HK-2 (cell line): ENCODE measurements around the gene ZG16B.

ENCODE experiments used
- DNase-seq: peaks from one replicate; pipeline ENCODE4 v3.0.0-alpha.2; 2018; ENCODE audit not compliant: unreplicated experiment

Gene ZG16B

GRCh38 chr16:2825049-2825742, 4.9 kb upstream of the ZG16B start:
- DNase-seq: no peak

- no peak for DNase-seq
Observed at GRCh38 chr16:2825906-2826305, 4.2 kb upstream of the ZG16B start.

DNA sequence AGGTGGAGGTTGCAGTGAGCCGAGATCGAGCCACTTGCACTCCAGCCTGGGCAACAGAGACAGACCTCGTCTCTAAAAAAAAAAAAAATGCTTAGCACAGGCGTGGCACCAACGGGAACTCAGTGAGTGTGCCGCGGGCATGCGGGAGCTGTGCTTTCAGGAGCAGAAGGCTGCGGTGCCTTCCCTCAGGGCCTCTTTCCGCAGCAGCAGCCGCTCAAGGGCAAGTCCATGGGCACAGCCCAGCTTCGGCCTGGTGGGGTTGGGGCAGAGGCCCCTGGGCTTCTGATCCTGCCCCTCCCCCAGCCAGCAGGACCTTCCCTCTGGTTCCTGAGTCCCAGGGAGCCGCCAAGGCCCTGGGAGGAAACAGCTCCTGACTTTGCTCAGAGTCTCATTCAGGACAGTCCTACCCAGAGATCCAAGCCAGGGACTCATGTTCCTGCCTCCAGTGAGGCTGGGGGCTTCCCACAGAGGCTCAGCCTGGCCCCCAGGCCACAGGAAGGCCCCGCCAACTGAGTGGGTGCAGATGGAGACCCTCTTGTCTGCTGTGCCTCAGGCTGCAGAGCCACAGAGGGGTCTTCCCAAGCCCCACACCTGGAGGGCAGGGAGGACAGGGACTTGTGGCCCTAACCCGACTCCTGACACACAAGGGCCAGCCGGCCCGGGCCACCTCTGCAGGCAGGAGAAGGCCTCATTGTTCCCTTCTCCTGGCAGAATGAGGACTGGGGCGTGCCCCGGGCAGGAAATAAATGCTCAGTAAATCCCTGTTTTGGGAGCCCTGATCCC, 3.3 kb upstream of the ZG16B start:
- no peak for DNase-seq

- DNase-seq: no peak
Observed at GRCh38 chr16:2827374-2827791, 2.7 kb upstream of the ZG16B start.

DNA sequence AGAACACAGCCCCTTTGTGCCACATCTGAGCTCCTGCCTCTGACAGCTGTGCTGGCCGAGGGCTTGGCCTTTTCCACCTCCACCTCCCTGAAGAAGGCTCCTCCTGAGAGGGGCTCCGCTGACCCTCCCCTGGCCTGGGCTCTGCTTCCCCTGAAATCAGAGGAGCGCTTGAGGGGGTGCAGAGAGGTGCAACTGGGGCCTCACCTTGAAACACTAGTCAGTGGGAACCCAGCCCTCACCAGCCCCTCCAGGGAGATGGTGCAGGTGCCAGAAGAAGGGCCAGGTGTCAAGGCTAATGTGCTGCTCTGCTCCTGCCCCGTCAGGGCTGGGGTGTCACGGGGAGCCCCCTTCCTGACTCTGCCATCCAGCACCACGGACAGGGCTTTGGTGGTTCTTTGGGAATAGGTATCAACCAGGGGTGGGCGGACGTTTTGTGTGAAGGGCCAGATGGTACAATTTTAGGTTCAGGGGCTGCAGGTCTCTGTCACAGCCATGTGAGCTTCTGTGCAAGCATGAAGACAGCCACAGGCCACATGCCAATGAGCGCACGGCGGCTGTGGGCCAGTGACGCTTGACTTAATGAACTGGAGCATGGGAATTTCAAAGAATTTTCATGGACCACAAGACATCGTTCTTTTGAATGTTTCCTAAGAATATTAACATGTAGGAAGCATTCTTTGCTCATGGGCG, 2.1 kb upstream of the ZG16B start:
- no peak for DNase-seq

GRCh38 chr16:2828521-2828840, 1.6 kb upstream of the ZG16B start:
- no peak for DNase-seq

- DNase-seq: no peak
Observed at GRCh38 chr16:2828876-2829430, 1.1 kb upstream of the ZG16B start.

DNA sequence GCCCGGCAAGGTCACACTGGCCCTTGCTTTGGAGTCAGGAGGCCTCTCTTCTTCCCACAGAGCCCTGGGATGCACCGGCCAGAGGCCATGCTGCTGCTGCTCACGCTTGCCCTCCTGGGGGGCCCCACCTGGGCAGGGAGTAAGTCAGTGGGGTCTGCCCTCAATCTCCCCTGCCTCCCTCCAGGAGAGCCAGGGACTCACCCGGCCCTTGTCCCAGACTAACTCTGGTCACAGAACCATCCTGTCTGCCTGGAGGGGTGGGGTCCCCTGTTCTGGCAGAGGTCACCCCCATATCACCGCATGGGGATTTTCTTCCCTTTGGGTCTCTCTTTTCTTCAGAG, 222 bp downstream of the ZG16B start:
- DNase-seq: no peak

DNA sequence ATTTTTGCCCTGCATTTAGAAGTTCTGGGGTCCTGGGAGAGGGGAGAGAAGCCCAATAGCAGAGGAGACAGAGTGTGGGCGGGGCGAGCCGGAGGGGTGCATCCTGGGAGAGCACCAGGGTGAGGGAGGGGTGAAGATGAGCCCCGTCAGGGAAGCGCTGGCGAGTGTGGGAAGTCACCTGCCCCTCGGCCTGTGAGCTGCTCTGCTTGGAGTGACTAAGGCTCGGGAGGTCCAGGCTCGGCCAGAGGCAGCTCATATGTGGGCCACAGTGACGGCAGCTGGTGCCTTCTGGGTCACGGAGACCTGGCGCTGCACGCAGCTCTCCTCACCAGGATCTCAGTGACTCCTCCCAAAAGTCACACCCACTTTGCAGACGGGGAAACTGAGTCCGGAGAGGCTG, 1.1 kb downstream of the ZG16B start:
- no peak for DNase-seq

- no peak for DNase-seq
Observed at GRCh38 chr16:2833776-2834175, 3.7 kb downstream of the ZG16B start.

GRCh38 chr16:2834968-2835367, 4.9 kb downstream of the ZG16B start:
- no peak for DNase-seq

DNA sequence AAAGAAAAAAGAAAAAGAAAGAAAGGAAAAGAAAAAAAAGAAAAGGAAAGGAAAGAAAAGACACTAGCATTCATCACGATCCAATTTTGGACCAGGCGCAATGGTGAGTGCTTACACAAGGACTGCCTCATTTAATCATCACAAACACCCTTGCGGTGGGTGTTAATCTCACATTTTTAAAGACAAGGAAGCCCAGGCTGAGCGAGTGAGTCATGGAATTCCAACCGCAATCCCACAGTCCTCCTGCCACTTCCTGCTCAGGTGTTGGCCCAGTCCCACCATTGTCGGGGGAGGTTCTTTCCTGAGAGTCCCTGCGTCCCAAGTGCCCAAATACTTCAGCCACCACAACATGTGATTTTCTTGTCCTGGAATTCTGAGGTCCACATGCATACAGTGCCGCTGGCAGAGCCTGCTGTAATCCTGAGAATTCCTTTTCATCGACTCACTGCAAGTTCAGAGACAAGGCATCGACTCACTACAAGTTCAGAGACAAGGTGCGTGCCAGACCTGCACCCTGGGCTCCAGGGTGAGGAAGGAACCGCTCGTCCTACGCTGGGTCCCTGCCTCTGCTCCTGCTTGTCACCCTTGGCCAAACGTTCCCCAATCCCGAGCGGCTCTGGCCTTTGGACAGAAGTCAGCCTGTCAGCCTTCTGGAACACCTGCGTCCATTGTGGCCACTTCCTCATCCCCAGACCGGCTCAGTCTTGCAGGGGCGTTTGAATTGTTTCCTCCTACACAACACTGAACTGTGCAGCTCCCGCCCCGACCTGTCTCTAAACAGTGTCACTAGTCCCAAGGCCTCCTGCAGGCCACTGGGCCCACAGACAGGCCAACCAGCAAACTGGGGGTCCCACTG, 5.8 kb downstream of the ZG16B start:
- DNase-seq: peak; percentile 90

- DNase-seq: no peak
Observed at GRCh38 chr16:2836646-2837508, 6.8 kb downstream of the ZG16B start.

DNA sequence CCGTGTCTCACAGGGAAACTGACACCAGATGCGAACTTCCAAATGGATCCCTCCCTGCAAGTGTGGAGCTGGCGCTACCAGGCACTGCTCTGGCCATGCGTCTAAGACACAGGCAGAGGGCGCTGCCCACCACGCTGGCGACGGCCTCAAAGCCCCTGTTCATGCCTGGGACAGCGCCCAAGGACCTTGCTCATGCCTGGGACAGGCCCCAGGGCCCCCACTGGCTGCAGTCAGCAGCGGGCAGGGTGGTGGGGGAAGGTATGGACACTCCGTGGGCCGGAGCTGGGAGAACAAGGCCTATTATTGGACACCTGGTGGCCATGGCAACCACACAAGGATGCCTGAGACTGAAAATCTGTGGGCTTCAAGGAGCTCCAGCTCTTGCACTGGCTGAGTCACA, 8.8 kb downstream of the ZG16B start:
- DNase-seq: peak; percentile 31

- DNase-seq: no peak
Observed at GRCh38 chr16:2839650-2840450, 9.7 kb downstream of the ZG16B start.

GRCh38 chr16:2840914-2841313, 10.8 kb downstream of the ZG16B start:
- DNase-seq: no peak

DNA sequence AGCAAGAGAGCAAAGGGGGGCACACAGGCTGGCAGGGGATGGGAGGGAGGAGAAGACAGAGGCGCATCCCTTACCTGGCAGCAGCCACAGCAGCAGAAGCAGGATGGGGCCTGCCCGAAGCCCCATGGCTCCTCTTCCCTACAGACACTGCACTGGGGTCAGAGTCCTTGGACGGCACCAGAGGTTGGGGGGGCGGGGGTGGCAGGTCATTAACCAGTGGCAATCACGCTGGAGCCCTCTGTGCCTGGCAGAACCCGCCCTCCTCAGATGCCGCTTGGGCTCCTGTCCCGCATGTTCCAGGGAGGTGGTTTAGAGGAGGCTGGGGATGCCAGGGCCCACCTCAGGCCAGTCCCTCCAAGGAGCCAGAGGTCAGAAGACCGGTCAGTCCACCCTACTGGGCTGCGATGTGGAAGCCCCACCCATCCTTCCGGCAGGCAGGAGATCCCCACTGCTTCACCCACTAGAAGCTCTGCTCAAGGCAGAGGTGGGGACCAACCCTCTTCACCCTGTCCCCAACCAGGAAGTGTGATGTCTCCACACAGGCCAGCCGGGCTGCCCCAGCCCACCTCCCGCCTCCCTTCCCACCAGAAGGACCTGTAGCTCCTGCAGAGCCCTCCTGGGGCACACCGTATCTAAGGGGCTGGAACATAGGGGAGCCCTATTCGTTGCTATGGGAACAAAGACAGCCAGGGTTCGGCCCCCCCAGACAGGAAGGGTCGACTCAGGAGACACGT, 11.7 kb downstream of the ZG16B start:
- DNase-seq: no peak

DNA sequence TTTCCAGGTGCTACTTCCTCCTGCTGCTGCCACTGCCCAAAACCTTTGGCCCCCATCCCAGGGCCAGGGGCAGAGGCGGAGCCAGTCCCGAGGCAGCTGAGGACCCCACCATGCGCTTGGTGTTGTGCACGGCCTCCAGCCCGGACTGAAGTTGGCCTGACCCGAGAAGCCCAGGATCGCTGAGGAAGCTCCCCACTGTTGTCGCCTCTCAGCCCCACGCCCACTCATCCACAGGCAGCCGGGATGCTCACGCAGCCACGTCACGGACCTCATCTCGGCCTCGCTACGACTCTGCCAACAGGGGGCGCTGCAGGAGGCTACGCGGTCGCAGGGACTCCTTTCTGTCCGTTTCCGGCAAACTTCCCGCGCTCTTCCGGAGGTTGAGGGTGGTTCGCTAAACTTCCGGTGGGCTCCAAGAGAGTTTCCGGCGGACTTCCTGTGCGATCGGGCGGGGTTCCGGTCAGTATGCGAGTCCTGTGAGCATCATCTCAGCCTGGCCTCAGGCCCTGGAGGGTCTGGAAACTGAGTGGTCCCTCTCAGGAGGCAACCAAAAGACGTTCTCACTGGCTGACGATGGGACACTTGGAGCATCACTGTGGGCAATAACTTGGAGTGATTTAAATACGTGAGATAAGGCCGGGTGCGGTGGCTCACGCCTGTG, 12.4 kb downstream of the ZG16B start:
- no peak for DNase-seq

DNA sequence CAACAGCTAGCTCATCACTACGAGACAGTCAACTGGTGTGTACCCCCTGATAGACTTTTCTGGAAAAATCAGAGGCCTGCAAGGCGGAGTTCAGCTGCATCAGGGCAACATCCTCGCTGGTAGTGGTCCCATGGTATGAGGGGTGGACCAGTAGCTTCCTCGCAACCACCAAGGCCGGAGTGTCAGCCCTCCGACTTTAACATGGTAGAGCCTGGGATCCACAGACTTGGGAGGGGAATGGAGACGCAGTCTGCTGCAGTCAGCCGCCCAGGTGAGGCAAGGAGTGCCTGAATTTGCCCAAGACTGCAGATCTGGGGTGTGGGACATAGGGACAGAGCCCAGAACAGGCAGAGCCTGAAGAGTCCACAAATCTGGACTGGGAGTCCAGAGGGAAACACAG, 13.4 kb downstream of the ZG16B start:
- no peak for DNase-seq
